Panc1 (cell line): ENCODE measurements around the gene UBE2E2. TPM values are rescaled to one million over a fixed set of nuclear protein-coding genes. Genes with fewer than 3 reads are reported as not detected.

ENCODE experiments used
- ATAC-seq: fragments of 200-7000 bp; cut with Tn5 transposase; 2 replicates; pipeline ENCODE4 v1.9.1; 2020; ENCODE audit warnings: mild to moderate bottlenecking, moderate library complexity
- BruUV-seq: library from RNA; stranded (reverse); fragments of 400-500 nt; replicated peaks from 2 replicates; lab custom pipeline; 2021; lab: Mats Ljungman, UMichigan
- CTCF ChIA-PET: fragments of 300-600 bp; sonication (Branson Sonifier 250); formaldehyde crosslinking; loops from one replicate; lab custom pipeline; 2022; ENCODE audit warnings: antibody characterized with exemption; lab: Charles Lee
- POLR2A ChIA-PET: fragments of 300-600 bp; sonication (Branson Sonifier 250); formaldehyde crosslinking; loops from one replicate; lab custom pipeline; 2022; ENCODE audit warnings: antibody characterized with exemption; lab: Charles Lee
- DNase-seq: peaks from one replicate; pipeline ENCODE4 v3.0.0-alpha.2; 2010; ENCODE audit warnings: low read depth, low spot score
- H3K27ac ChIP-seq: 2 replicates; pipeline ENCODE4 v1.5.1; 2011; ENCODE audit warnings: mild to moderate bottlenecking, low read length, inconsistent platforms
- H3K27me3 ChIP-seq: fragments of 200-500 bp; sonication (Bioruptor generic); 2 replicates; pipeline ENCODE4 v1.6.0; 2014; ENCODE audit warnings: low read length, inconsistent platforms; ENCODE audit not compliant: control insufficient read depth, insufficient read depth
- H3K36me3 ChIP-seq: fragments of 200-500 bp; sonication (Bioruptor generic); 2 replicates; pipeline ENCODE4 v1.5.1; 2014; ENCODE audit warnings: inconsistent platforms, mild to moderate bottlenecking, low read length, moderate library complexity; ENCODE audit not compliant: control insufficient read depth, insufficient read depth
- H3K4me1 ChIP-seq: 2 replicates; pipeline ENCODE4 v1.5.1; 2011; ENCODE audit warnings: inconsistent platforms, mild to moderate bottlenecking, low read length, moderate library complexity; ENCODE audit not compliant: control insufficient read depth, insufficient read depth
- H3K4me3 ChIP-seq, 2 experiments: 2 replicates each; pipeline ENCODE4 v1.5.1; 2011 to 2012; ENCODE audit warnings: low read depth in 2 of 2, low read length in 2 of 2, mild to moderate bottlenecking in 2 of 2, inconsistent platforms in 1 of 2, moderate library complexity in 1 of 2
- H3K9me3 ChIP-seq: fragments of 200-500 bp; sonication (Bioruptor generic); 2 replicates; pipeline ENCODE4 v1.5.1; 2014; ENCODE audit warnings: low read depth, mild to moderate bottlenecking, inconsistent platforms, low read length, moderate library complexity; ENCODE audit not compliant: control insufficient read depth, insufficient read depth
- CTCF ChIP-seq: fragments of 450-650 bp; IDR thresholded peaks from 2 replicates; pipeline ENCODE4 v1.5.1; 2017; ENCODE audit warnings: mild to moderate bottlenecking
- POLR2AphosphoS5 ChIP-seq: IDR thresholded peaks from 2 replicates; pipeline ENCODE4 v1.6.1; 2012; ENCODE audit warnings: mild to moderate bottlenecking, low read depth, low read length, moderate library complexity
- SIN3A ChIP-seq: IDR thresholded peaks from 2 replicates; pipeline ENCODE4 v1.6.1; 2012; ENCODE audit warnings: low read depth, mild to moderate bottlenecking, low read length, moderate library complexity, borderline replicate concordance; ENCODE audit not compliant: insufficient read depth
- TCF7L2 ChIP-seq: IDR thresholded peaks from 2 replicates; pipeline ENCODE4 v1.6.1; 2011; ENCODE audit warnings: mild to moderate bottlenecking, low read depth, low read length, inconsistent platforms
- in situ Hi-C: cut with HindIII; loops from 2 replicates; pipeline ENCODE4 v1.10.0; 2016; ENCODE audit warnings: low sequenced_read_pairs, low pct_unique_long_range_greater_than_20kb
- intact Hi-C: fragments of 100-400 bp; cut with micrococcal nuclease; formaldehyde crosslinking; loops from one replicate; pipeline ENCODE4 v1.10.0; 2022; ENCODE audit not compliant: unreplicated experiment
- total RNA-seq: library from RNA; stranded (reverse); gene quantifications from one replicate; pipeline ENCODE4 v1.2.1, GENCODE V29; 2021; ENCODE audit not compliant: unreplicated experiment
- TF ChIP-seq, protein P1 (sequence below), 2 experiments: IDR thresholded peaks; 2 replicates each; pipeline ENCODE4 v1.6.1; 2011 to 2012; ENCODE audit warnings: low read depth in 2 of 2, control low read depth in 1 of 2, low read length in 1 of 2, mild to moderate bottlenecking in 1 of 2, moderate library complexity in 1 of 2; ENCODE audit not compliant: insufficient read depth in 1 of 2

Gene UBE2E2
- total RNA-seq, 1 experiment from 2014 or later = 38.2 TPM

- no peaks in the 10 kb centered on the region for H3K36me3 ChIP-seq
- BruUV-seq = no TSS peak
- ChIA-PET POLR2A (no interaction called here), CTCF (no interaction called here)
- 0 out of 2 replicates have a peak, but pooled peaks cover 2% of the 10 kb centered on the region for H3K4me1 ChIP-seq
- intact Hi-C loops = no loop called here
- H3K27me3 ChIP-seq = no peaks in the 10 kb centered on the region
- H3K27ac ChIP-seq = no peak overlapping the region
- H3K9me3 ChIP-seq = no peaks in the 10 kb centered on the region
- ATAC-seq (no peak), DNase-seq (no peak)
- in situ Hi-C loops = no loop called here
- TF ChIP-seq SIN3A (no peak), TCF7L2 (no peak)
- no peak overlapping the region for H3K4me3 ChIP-seq
Measured at GRCh38 chr3:23438657-23439056, 235.5 kb downstream of the UBE2E2 start.

DNA sequence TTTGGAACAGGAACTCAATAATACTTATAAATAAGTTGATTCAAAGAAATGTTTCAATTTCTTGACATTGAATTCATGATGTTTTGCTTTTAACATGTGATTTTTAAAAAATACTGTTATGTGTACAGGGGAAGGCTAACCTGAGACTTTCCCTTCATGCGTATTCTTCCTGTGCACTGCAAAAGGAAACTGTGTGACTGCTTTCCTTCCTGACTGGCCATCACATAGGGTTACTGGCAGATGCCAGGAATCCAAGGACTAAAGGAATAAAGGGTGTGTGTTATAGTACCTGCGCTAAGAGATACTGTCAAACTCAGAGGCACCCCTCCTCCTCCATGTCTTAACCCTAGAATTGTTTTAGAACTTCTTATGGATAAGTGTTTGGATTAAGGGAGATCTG lies 236.0 kb downstream of the UBE2E2 start:
- Histone ChIP-seq H3K27ac (no peak overlapping the region), H3K4me3 (no peak overlapping the region), H3K4me1 (0 out of 2 replicates have a peak, but pooled peaks cover 2% of the 10 kb centered on the region), H3K9me3 (no peaks in the 10 kb centered on the region), H3K36me3 (no peaks in the 10 kb centered on the region), H3K27me3 (no peaks in the 10 kb centered on the region)
- in situ Hi-C loops (no loop called here), intact Hi-C loops (no loop called here)
- POLR2A ChIA-PET = no interaction called here
- no TSS peak for BruUV-seq
- ATAC-seq (no peak), DNase-seq (no peak)
- TF ChIP-seq SIN3A (no peak), TCF7L2 (no peak), POLR2AphosphoS5 (no peak), CTCF (no peak)
- TF ChIP-seq, protein P1, sequence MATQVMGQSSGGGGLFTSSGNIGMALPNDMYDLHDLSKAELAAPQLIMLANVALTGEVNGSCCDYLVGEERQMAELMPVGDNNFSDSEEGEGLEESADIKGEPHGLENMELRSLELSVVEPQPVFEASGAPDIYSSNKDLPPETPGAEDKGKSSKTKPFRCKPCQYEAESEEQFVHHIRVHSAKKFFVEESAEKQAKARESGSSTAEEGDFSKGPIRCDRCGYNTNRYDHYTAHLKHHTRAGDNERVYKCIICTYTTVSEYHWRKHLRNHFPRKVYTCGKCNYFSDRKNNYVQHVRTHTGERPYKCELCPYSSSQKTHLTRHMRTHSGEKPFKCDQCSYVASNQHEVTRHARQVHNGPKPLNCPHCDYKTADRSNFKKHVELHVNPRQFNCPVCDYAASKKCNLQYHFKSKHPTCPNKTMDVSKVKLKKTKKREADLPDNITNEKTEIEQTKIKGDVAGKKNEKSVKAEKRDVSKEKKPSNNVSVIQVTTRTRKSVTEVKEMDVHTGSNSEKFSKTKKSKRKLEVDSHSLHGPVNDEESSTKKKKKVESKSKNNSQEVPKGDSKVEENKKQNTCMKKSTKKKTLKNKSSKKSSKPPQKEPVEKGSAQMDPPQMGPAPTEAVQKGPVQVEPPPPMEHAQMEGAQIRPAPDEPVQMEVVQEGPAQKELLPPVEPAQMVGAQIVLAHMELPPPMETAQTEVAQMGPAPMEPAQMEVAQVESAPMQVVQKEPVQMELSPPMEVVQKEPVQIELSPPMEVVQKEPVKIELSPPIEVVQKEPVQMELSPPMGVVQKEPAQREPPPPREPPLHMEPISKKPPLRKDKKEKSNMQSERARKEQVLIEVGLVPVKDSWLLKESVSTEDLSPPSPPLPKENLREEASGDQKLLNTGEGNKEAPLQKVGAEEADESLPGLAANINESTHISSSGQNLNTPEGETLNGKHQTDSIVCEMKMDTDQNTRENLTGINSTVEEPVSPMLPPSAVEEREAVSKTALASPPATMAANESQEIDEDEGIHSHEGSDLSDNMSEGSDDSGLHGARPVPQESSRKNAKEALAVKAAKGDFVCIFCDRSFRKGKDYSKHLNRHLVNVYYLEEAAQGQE (IDR thresholded peaks at IDR 0.05; ENCODE audit: insufficient read depth in 1 of 2, low read depth in 2 of 2, low read length in 1 of 2) = no peak
- CTCF ChIA-PET = no interaction called here

- intact Hi-C loops (no loop called here), in situ Hi-C loops (no loop called here)
- ATAC-seq (no peak), DNase-seq (no peak)
- no TSS peak for BruUV-seq
- no peak for TF ChIP-seq CTCF
- no peak overlapping the region for H3K27ac ChIP-seq
- no peak overlapping the region for H3K4me3 ChIP-seq
- ChIA-PET CTCF (no interaction called here), POLR2A (no interaction called here)
- no peaks in the 10 kb centered on the region for H3K9me3 ChIP-seq
- no peaks in the 10 kb centered on the region for H3K36me3 ChIP-seq
- H3K27me3 ChIP-seq = no peaks in the 10 kb centered on the region
- no peaks in the 10 kb centered on the region for H3K4me1 ChIP-seq
Measured at GRCh38 chr3:23440416-23441294, 237.5 kb downstream of the UBE2E2 start.
